Measurements from ENCODE around the gene DISP3. TPM values are rescaled to one million over a fixed set of nuclear protein-coding genes. Genes with fewer than 3 reads are reported as not detected.

Gene DISP3
- total RNA-seq, 4 donors from 2014 or later, result 0.19 TPM; not detected in 3

DNA sequence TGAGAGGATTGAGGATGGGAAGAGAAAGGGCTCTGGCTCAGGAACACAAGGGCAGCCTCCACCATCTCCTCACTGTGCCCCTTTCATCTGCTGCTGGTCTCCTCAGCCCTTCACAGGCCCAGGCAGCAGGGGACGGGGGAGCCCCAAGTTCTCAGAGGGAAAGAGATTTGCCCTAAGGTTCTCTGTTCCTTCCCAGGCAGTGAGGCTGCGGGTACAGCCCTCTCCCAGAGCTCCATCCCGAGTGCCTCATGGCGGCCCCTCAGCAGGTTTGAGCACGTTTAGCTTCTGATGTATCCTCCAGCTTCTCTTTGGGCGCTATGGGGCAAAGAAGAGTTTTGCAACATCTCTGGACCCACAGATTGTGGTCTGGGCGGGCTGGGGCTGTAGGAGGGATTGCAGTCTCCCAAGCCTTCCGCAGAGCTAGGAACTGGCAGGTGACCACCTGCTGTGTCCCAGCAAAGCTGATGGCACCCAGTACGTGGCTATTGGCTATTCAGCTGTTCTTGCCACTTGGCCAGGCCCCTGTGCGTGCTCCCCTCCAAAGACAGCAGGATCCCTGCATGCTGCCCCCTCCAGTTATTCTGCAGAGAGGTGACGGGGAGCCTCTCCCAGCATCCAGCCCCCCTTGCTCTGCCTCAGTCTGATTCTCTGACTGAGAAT, 10.1 kb downstream of the DISP3 start:
- peaks cover 0 to 14% (median 0%) of the 10 kb centered on the region in 3 donors for H3K9me3 ChIP-seq
- no peak for ATAC-seq
- 54% methylated on average over 8 of the region's 11 CpGs; no CpG with 5 or more reads in 1 of the 2 donors for WGBS, 2 donors (ENCODE audit: low coverage in 1 of 2)
- H3K36me3 ChIP-seq, result no peaks in the 10 kb centered on the region
- TF ChIP-seq POLR2A (IDR thresholded peaks at IDR 0.05) (no peak), POLR2AphosphoS5 (IDR thresholded peaks at IDR 0.05) (no peak), EP300 (IDR thresholded peaks at IDR 0.05) (no peak)
- TF ChIP-seq, protein P1, sequence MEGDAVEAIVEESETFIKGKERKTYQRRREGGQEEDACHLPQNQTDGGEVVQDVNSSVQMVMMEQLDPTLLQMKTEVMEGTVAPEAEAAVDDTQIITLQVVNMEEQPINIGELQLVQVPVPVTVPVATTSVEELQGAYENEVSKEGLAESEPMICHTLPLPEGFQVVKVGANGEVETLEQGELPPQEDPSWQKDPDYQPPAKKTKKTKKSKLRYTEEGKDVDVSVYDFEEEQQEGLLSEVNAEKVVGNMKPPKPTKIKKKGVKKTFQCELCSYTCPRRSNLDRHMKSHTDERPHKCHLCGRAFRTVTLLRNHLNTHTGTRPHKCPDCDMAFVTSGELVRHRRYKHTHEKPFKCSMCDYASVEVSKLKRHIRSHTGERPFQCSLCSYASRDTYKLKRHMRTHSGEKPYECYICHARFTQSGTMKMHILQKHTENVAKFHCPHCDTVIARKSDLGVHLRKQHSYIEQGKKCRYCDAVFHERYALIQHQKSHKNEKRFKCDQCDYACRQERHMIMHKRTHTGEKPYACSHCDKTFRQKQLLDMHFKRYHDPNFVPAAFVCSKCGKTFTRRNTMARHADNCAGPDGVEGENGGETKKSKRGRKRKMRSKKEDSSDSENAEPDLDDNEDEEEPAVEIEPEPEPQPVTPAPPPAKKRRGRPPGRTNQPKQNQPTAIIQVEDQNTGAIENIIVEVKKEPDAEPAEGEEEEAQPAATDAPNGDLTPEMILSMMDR (IDR thresholded peaks at IDR 0.05), result no peak
- peaks cover 94% of the 10 kb centered on the region for H3K27me3 ChIP-seq
- H3K4me3 ChIP-seq, result no peak overlapping the region
- no peak overlapping the region for H3K27ac ChIP-seq
- no peaks in the 10 kb centered on the region for H3K4me1 ChIP-seq

DNA sequence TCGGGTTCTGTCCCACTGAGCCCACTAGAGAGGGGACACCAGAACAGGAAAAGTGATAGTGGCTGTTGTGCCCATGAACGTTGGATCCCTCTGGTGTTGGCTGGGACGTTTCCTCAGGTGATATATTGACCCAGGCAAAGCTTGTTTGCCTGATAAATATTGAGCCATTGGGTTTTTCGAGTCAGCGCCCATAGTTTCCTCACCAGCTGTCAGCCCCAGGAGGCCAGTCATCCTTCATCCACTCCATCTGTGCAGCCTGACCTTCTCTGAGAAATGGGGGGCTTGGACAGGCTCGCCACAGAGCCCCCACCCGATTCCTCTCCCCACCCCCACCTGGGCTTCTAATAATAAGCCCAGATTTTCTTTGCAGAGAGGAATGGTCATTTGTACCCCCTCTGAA, 13.3 kb downstream of the DISP3 start:
- Histone ChIP-seq H3K4me3 (no peak overlapping the region), H3K4me1 (no peaks in the 10 kb centered on the region), H3K9me3 (peaks cover 0 to 15% (median 0%) of the 10 kb centered on the region in 3 donors), H3K27me3 (peaks cover 83% of the 10 kb centered on the region), H3K27ac (no peak overlapping the region), H3K36me3 (no peaks in the 10 kb centered on the region)
- TF ChIP-seq EP300 (IDR thresholded peaks at IDR 0.05) (no peak), POLR2A (IDR thresholded peaks at IDR 0.05) (no peak), POLR2AphosphoS5 (IDR thresholded peaks at IDR 0.05) (no peak)
- TF ChIP-seq, protein P1 (IDR thresholded peaks at IDR 0.05), result no peak
- no peak for ATAC-seq
- 73 to 80% methylated on average over 1 to 5 of the region's 7 CpGs for WGBS, 2 donors (ENCODE audit: low coverage in 1 of 2)

DNA sequence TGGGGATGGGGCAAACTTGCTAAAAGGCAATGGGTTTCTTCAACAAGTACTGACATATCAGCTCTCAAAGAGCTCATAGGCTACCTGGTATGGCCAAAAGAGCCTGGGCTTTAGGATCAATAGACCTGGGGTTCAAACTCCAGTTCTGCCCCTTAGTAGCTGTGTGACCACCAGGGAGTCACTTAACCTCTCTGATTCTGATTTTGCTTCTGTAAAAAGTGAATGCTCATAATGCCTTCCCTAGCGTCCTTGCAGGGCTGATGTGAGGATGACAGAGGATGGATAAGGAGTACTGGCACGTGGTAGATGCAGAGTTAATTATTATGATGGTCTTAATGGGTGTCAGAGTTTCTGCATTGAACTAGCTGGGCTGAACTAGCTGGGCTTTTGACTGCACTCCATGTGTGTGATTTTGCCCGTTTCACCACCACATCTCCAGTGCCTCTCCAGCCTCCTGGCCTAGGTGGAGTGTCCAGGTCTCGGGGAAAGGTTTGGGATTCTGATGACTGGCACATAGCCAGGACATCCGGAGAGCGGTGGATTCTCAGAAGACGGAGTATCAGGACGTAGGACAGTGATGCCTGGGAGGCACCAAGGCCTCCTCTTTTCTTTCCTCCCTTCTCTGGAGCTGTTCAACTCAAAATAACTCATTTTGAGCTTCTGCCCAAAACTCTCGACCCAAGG, 15.2 kb downstream of the DISP3 start:
- H3K4me1 ChIP-seq, result no peaks in the 10 kb centered on the region
- H3K27me3 ChIP-seq, result peaks cover 83% of the 10 kb centered on the region
- 29 to 76% methylated on average over 5 to 7 of the region's 9 CpGs for WGBS, 2 donors (ENCODE audit: low coverage in 1 of 2)
- TF ChIP-seq POLR2A (IDR thresholded peaks at IDR 0.05), result no peak
- no peak for TF ChIP-seq EP300 (IDR thresholded peaks at IDR 0.05)
- TF ChIP-seq, protein P1 (IDR thresholded peaks at IDR 0.05), result no peak
- TF ChIP-seq POLR2AphosphoS5 (IDR thresholded peaks at IDR 0.05), result no peak
- H3K9me3 ChIP-seq, result peaks cover 0 to 15% (median 0%) of the 10 kb centered on the region in 3 donors
- H3K36me3 ChIP-seq, result no peaks in the 10 kb centered on the region
- ATAC-seq, result no peak
- H3K4me3 ChIP-seq, result no peak overlapping the region
- no peak overlapping the region for H3K27ac ChIP-seq

DNA sequence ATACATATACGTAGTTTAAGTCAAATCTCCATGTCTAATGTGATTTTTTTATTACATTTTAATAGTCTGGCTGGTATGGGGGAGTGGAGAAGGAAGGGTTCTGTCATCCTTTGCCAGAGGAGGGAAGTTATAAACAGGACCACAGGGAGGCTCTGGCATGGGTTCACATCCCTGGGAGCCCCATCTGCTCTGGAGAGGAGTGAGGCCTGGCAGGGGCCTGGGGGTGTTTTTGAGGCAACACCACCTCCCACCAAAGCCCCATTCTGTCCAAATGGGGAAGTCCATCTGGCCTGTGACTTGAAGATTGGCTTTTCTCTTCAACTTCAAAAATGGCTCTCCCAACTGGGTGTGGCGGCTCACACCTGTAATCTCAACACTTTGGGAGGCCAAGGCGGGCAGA, 15.8 kb downstream of the DISP3 start:
- Histone ChIP-seq H3K27ac (no peak overlapping the region), H3K9me3 (peaks cover 0 to 15% (median 0%) of the 10 kb centered on the region in 3 donors), H3K36me3 (no peaks in the 10 kb centered on the region), H3K4me1 (no peaks in the 10 kb centered on the region), H3K27me3 (peaks cover 83% of the 10 kb centered on the region), H3K4me3 (no peak overlapping the region)
- no peak for ATAC-seq
- WGBS, 2 donors (ENCODE audit: low coverage in 1 of 2), result 20 to 55% methylated on average over 1 to 2 of the region's 3 CpGs
- no peak for TF ChIP-seq EP300 (IDR thresholded peaks at IDR 0.05)
- TF ChIP-seq, protein P1 (IDR thresholded peaks at IDR 0.05), result no peak
- TF ChIP-seq POLR2AphosphoS5 (IDR thresholded peaks at IDR 0.05), result no peak
- TF ChIP-seq POLR2A (IDR thresholded peaks at IDR 0.05), result no peak
